Loucy (cell line): Measurements from ENCODE around the gene JAZF1.

Experiments
- H2AFZ ChIP-seq: fragments of 200-600 bp; sonication (generic); 2 replicates; pipeline ENCODE4 v1.6.0; 2016; ENCODE audit warnings: antibody characterized with exemption, mild to moderate bottlenecking, low read length, moderate library complexity
- H3F3A ChIP-seq: fragments of 200-600 bp; 2 replicates; pipeline ENCODE4 v1.6.0; 2016; ENCODE audit warnings: antibody characterized with exemption, low read depth, mild to moderate bottlenecking
- H3K27me3 ChIP-seq: fragments of 200-600 bp; sonication (generic); 2 replicates; pipeline ENCODE4 v1.6.1; 2014; ENCODE audit warnings: low read length, mild to moderate bottlenecking; ENCODE audit not compliant: insufficient read depth, poor library complexity, severe bottlenecking
- H3K36me3 ChIP-seq: fragments of 200-600 bp; sonication (generic); 2 replicates; pipeline ENCODE4 v1.6.1; 2016; ENCODE audit warnings: low read length; ENCODE audit not compliant: insufficient read depth
- H3K4me1 ChIP-seq: fragments of 200-600 bp; sonication (generic); 2 replicates; pipeline ENCODE4 v1.5.1; 2014; ENCODE audit warnings: low read length, mild to moderate bottlenecking; ENCODE audit not compliant: insufficient read depth, poor library complexity, severe bottlenecking
- H3K4me2 ChIP-seq: fragments of 200-600 bp; sonication (generic); 2 replicates; pipeline ENCODE4 v1.6.0; 2014; ENCODE audit warnings: antibody characterized with exemption, low read length, low read depth, mild to moderate bottlenecking; ENCODE audit not compliant: poor library complexity, severe bottlenecking
- H3K4me3 ChIP-seq: fragments of 200-600 bp; sonication (generic); 2 replicates; pipeline ENCODE4 v1.5.1; 2014; ENCODE audit warnings: low read length, mild to moderate bottlenecking, mixed read lengths; ENCODE audit not compliant: poor library complexity, severe bottlenecking
- H3K79me2 ChIP-seq: fragments of 200-600 bp; sonication (generic); 2 replicates; pipeline ENCODE4 v1.6.1; 2014; ENCODE audit warnings: low read length; ENCODE audit not compliant: insufficient read depth
- H3K9ac ChIP-seq: fragments of 200-600 bp; sonication (generic); 2 replicates; pipeline ENCODE4 v1.6.0; 2014; ENCODE audit warnings: mild to moderate bottlenecking, low read depth, low read length, moderate library complexity; ENCODE audit not compliant: poor library complexity, severe bottlenecking
- H3K9me2 ChIP-seq: fragments of 200-600 bp; sonication (generic); replicated peaks from 2 replicates; pipeline ENCODE4 v1.6.1; 2016; ENCODE audit warnings: low read depth, low read length, mixed read lengths
- H3K9me3 ChIP-seq: fragments of 200-600 bp; sonication (generic); 2 replicates; pipeline ENCODE4 v1.6.1; 2014; ENCODE audit warnings: mild to moderate bottlenecking, antibody characterized with exemption, low read length, low read depth; ENCODE audit not compliant: insufficient read depth
- H4K20me1 ChIP-seq: fragments of 200-600 bp; sonication (generic); 2 replicates; pipeline ENCODE4 v1.6.0; 2014; ENCODE audit warnings: antibody characterized with exemption, low read length, mild to moderate bottlenecking; ENCODE audit not compliant: insufficient read depth, poor library complexity, severe bottlenecking
- EZH2phosphoT487 ChIP-seq: fragments of 200-600 bp; IDR thresholded peaks from 2 replicates; pipeline ENCODE4 v1.6.1; 2018; ENCODE audit warnings: antibody characterized with exemption, mild to moderate bottlenecking, moderate library complexity, borderline replicate concordance
- TF ChIP-seq, protein P1 (sequence below): fragments of 200-600 bp; sonication (generic); conservative IDR thresholded peaks from 2 replicates; pipeline ENCODE4 v1.5.1; 2014; ENCODE audit warnings: mild to moderate bottlenecking, antibody characterized with exemption, low read length

JAZF1 gene

GRCh38 chr7:28108747-28109146 is 71.8 kb downstream of the JAZF1 start:
- Histone ChIP-seq H3F3A (no peaks in the 10 kb centered on the region), H3K36me3 (no peaks in the 10 kb centered on the region), H3K4me2 (no peak overlapping the region), H3K9me2 (no peaks in the 10 kb centered on the region), H3K4me3 (no peak overlapping the region), H3K9me3 (no peaks in the 10 kb centered on the region), H3K79me2 (0 out of 2 replicates have a peak, but pooled peaks cover 6% of the 10 kb centered on the region), H3K9ac (no peak overlapping the region), H3K4me1 (no peaks in the 10 kb centered on the region), H2AFZ (no peak overlapping the region), H3K27me3 (no peaks in the 10 kb centered on the region), H4K20me1 (no peaks in the 10 kb centered on the region)
- TF ChIP-seq, protein P1, sequence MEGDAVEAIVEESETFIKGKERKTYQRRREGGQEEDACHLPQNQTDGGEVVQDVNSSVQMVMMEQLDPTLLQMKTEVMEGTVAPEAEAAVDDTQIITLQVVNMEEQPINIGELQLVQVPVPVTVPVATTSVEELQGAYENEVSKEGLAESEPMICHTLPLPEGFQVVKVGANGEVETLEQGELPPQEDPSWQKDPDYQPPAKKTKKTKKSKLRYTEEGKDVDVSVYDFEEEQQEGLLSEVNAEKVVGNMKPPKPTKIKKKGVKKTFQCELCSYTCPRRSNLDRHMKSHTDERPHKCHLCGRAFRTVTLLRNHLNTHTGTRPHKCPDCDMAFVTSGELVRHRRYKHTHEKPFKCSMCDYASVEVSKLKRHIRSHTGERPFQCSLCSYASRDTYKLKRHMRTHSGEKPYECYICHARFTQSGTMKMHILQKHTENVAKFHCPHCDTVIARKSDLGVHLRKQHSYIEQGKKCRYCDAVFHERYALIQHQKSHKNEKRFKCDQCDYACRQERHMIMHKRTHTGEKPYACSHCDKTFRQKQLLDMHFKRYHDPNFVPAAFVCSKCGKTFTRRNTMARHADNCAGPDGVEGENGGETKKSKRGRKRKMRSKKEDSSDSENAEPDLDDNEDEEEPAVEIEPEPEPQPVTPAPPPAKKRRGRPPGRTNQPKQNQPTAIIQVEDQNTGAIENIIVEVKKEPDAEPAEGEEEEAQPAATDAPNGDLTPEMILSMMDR = no peak
- no peak for TF ChIP-seq EZH2phosphoT487

GRCh38 chr7:28107960-28108359 is 72.6 kb downstream of the JAZF1 start:
- Histone ChIP-seq H3K9me2 (no peaks in the 10 kb centered on the region), H3K27me3 (no peaks in the 10 kb centered on the region), H3K36me3 (no peaks in the 10 kb centered on the region), H3K4me2 (no peak overlapping the region), H3K9me3 (no peaks in the 10 kb centered on the region), H4K20me1 (no peaks in the 10 kb centered on the region), H3K79me2 (0 out of 2 replicates have a peak, but pooled peaks cover 6% of the 10 kb centered on the region), H3K4me1 (no peaks in the 10 kb centered on the region), H3K9ac (no peak overlapping the region), H3F3A (no peaks in the 10 kb centered on the region), H2AFZ (no peak overlapping the region), H3K4me3 (no peak overlapping the region)
- no peak for TF ChIP-seq EZH2phosphoT487
- TF ChIP-seq, protein P1 = no peak

DNA sequence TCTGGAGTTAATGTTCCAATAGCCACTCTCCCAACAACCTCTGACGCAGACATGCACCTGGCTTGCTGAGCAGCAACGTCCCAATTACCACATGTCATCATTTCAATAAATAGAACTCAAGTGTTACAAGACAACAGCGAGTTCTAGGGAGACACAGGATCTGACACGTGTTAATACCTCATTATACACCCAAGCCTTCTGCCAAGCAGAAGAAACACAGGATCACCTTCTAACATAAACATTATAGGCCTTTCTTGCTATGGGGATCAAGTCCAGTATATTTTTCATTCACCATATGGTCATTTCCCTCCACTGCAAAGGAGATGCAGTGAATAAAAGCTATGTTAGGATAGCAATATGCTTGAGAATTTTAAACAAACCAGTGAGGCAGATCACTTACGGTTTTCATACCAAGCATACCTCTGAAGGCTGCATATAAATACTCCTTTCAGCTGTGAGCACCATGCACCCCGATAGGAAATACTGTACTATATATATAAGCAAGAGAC is 74.2 kb downstream of the JAZF1 start:
- Histone ChIP-seq H3K27me3 (no peaks in the 10 kb centered on the region), H3K4me2 (no peak overlapping the region), H3K4me1 (no peaks in the 10 kb centered on the region), H3K9ac (no peak overlapping the region), H3K4me3 (no peak overlapping the region), H2AFZ (no peak overlapping the region), H3F3A (no peaks in the 10 kb centered on the region), H3K9me3 (no peaks in the 10 kb centered on the region), H3K36me3 (no peaks in the 10 kb centered on the region), H3K9me2 (no peaks in the 10 kb centered on the region), H3K79me2 (0 out of 2 replicates have a peak, but pooled peaks cover 6% of the 10 kb centered on the region), H4K20me1 (no peaks in the 10 kb centered on the region)
- no peak for TF ChIP-seq EZH2phosphoT487
- TF ChIP-seq, protein P1 = no peak
